ENCODE data around the gene ORC3.

Gene ORC3

GRCh38 chr6:87667032-87667431 is 77.1 kb downstream of the ORC3 start:
- Histone ChIP-seq H3K9ac (ENCODE audit: low read depth, low read length) (no peak overlapping the region), H3K27ac (ENCODE audit: low read length) (no peak overlapping the region), H3K27me3 (ENCODE audit: insufficient read depth, low read length, poor library complexity) (no peaks in the 10 kb centered on the region), H3K4me2 (ENCODE audit: insufficient read depth, low read length) (no peak overlapping the region), H3K4me1 (ENCODE audit: insufficient read depth, low read length) (no peaks in the 10 kb centered on the region), H2AFZ (ENCODE audit: low read depth, low read length) (no peak overlapping the region), H3K79me2 (ENCODE audit: insufficient read depth, low read length) (no peaks in the 10 kb centered on the region), H3K9me3 (ENCODE audit: insufficient read depth, low read length, severe bottlenecking) (no peaks in the 10 kb centered on the region), H3K36me3 (ENCODE audit: insufficient read depth, low read length) (peaks cover 52% of the 10 kb centered on the region; the same call in 1 of the 2 replicates), H3K4me3 (ENCODE audit: low read depth in 1 of 2, low read length in 2 of 2) (no peak overlapping the region), H4K20me1 (ENCODE audit: insufficient read depth, low read length) (no peaks in the 10 kb centered on the region)
- no peak for TF ChIP-seq EZH2 (IDR thresholded peaks at IDR 0.05; ENCODE audit: borderline replicate concordance, low read depth, low read length, severe bottlenecking)
- TF ChIP-seq CTCF (IDR thresholded peaks at IDR 0.05; ENCODE audit: borderline replicate concordance, extremely low read depth, low read length, poor library complexity, severe bottlenecking): no peak
- DNase-seq (no peak), ATAC-seq (ENCODE audit: insufficient read depth, low read depth) (no peak)

GRCh38 chr6:87668013-87668412 is 78.1 kb downstream of the ORC3 start:
- H3K4me1 ChIP-seq (ENCODE audit: insufficient read depth, low read length): no peaks in the 10 kb centered on the region
- H3K4me3 ChIP-seq (ENCODE audit: low read depth in 1 of 2, low read length in 2 of 2): no peak overlapping the region
- H3K27me3 ChIP-seq (ENCODE audit: insufficient read depth, low read length, poor library complexity): no peaks in the 10 kb centered on the region
- H3K27ac ChIP-seq (ENCODE audit: low read length): no peak overlapping the region
- TF ChIP-seq EZH2 (IDR thresholded peaks at IDR 0.05; ENCODE audit: borderline replicate concordance, low read depth, low read length, severe bottlenecking): no peak
- TF ChIP-seq CTCF (IDR thresholded peaks at IDR 0.05; ENCODE audit: borderline replicate concordance, extremely low read depth, low read length, poor library complexity, severe bottlenecking): no peak
- no peaks in the 10 kb centered on the region for H4K20me1 ChIP-seq (ENCODE audit: insufficient read depth, low read length)
- H3K9me3 ChIP-seq (ENCODE audit: insufficient read depth, low read length, severe bottlenecking): no peaks in the 10 kb centered on the region
- no peak overlapping the region for H2AFZ ChIP-seq (ENCODE audit: low read depth, low read length)
- peaks cover 50% of the 10 kb centered on the region; the same call in 1 of the 2 replicates for H3K36me3 ChIP-seq (ENCODE audit: insufficient read depth, low read length)
- DNase-seq: no peak
- H3K4me2 ChIP-seq (ENCODE audit: insufficient read depth, low read length): no peak overlapping the region
- no peak overlapping the region for H3K9ac ChIP-seq (ENCODE audit: low read depth, low read length)
- no peaks in the 10 kb centered on the region for H3K79me2 ChIP-seq (ENCODE audit: insufficient read depth, low read length)
- no peak for ATAC-seq (ENCODE audit: insufficient read depth, low read depth)

- Histone ChIP-seq H3K4me3 (ENCODE audit: low read depth in 1 of 2, low read length in 2 of 2) (no peak overlapping the region), H3K4me2 (ENCODE audit: insufficient read depth, low read length) (no peak overlapping the region), H3K27me3 (ENCODE audit: insufficient read depth, low read length, poor library complexity) (no peaks in the 10 kb centered on the region), H4K20me1 (ENCODE audit: insufficient read depth, low read length) (no peaks in the 10 kb centered on the region), H3K36me3 (ENCODE audit: insufficient read depth, low read length) (peaks cover 49% of the 10 kb centered on the region), H3K4me1 (ENCODE audit: insufficient read depth, low read length) (no peaks in the 10 kb centered on the region), H3K27ac (ENCODE audit: low read length) (no peak overlapping the region), H3K79me2 (ENCODE audit: insufficient read depth, low read length) (no peaks in the 10 kb centered on the region), H2AFZ (ENCODE audit: low read depth, low read length) (no peak overlapping the region), H3K9me3 (ENCODE audit: insufficient read depth, low read length, severe bottlenecking) (no peaks in the 10 kb centered on the region), H3K9ac (ENCODE audit: low read depth, low read length) (no peak overlapping the region)
- DNase-seq (no peak), ATAC-seq (ENCODE audit: insufficient read depth, low read depth) (no peak)
- TF ChIP-seq CTCF (IDR thresholded peaks at IDR 0.05; ENCODE audit: borderline replicate concordance, extremely low read depth, low read length, poor library complexity, severe bottlenecking) (no peak), EZH2 (IDR thresholded peaks at IDR 0.05; ENCODE audit: borderline replicate concordance, low read depth, low read length, severe bottlenecking) (no peak)
These were observed 79.1 kb downstream of the ORC3 start for GRCh38 chr6:87669051-87669450.

GRCh38 chr6:87670707-87671106 is 80.8 kb downstream of the ORC3 start:
- no peaks in the 10 kb centered on the region for H4K20me1 ChIP-seq (ENCODE audit: insufficient read depth, low read length)
- no peak overlapping the region for H3K27ac ChIP-seq (ENCODE audit: low read length)
- no peak overlapping the region for H3K4me3 ChIP-seq (ENCODE audit: low read depth in 1 of 2, low read length in 2 of 2)
- H3K4me1 ChIP-seq (ENCODE audit: insufficient read depth, low read length): no peaks in the 10 kb centered on the region
- DNase-seq (no peak), ATAC-seq (ENCODE audit: insufficient read depth, low read depth) (no peak)
- H3K9me3 ChIP-seq (ENCODE audit: insufficient read depth, low read length, severe bottlenecking): no peaks in the 10 kb centered on the region
- H3K36me3 ChIP-seq (ENCODE audit: insufficient read depth, low read length): peaks cover 56% of the 10 kb centered on the region
- no peak overlapping the region for H3K9ac ChIP-seq (ENCODE audit: low read depth, low read length)
- no peak overlapping the region for H2AFZ ChIP-seq (ENCODE audit: low read depth, low read length)
- no peak for TF ChIP-seq CTCF (IDR thresholded peaks at IDR 0.05; ENCODE audit: borderline replicate concordance, extremely low read depth, low read length, poor library complexity, severe bottlenecking)
- TF ChIP-seq EZH2 (IDR thresholded peaks at IDR 0.05; ENCODE audit: borderline replicate concordance, low read depth, low read length, severe bottlenecking): no peak
- H3K4me2 ChIP-seq (ENCODE audit: insufficient read depth, low read length): no peak overlapping the region
- H3K79me2 ChIP-seq (ENCODE audit: insufficient read depth, low read length): no peaks in the 10 kb centered on the region
- H3K27me3 ChIP-seq (ENCODE audit: insufficient read depth, low read length, poor library complexity): no peaks in the 10 kb centered on the region

Measured in DND-41 (cell line).